Pancreas (tissue), 10 donors: ENCODE results near the gene PA2G4. TPM values are rescaled to one million over a fixed set of nuclear protein-coding genes. Genes with fewer than 3 reads are reported as not detected.
A peak's percentile ranks its signal among the peaks of the same experiment; 100 is the strongest.

Experiments used
- ATAC-seq, 4 donors: fragments of 200-7000 bp; cut with Tn5 transposase; one replicate each; pipeline versions ENCODE4 v1.8.0 to v1.9.1; 2020; ENCODE audit warnings: mild to moderate bottlenecking in 4 of 4, moderate library complexity in 4 of 4
- DNase-seq, 6 donors: peaks; one replicate each; pipeline ENCODE4 v3.0.0-alpha.2; 2020
- FAIRE-seq: peaks from 2 replicates; lab custom pipeline; 2012; peaks lifted over from hg19 to GRCh38; lab: Jason Lieb, UNC
- H3K27ac ChIP-seq, 4 donors: fragments of 200-600 bp; sonication (generic); 1 replicate in 3 of 4; 2 replicates in 1 of 4; pipeline versions ENCODE4 v1.5.0 to v1.8.0; 2020
- H3K27me3 ChIP-seq, 4 donors: fragments of 200-600 bp; one replicate each; pipeline ENCODE4 v1.8.0; 2021
- H3K36me3 ChIP-seq, 3 donors: fragments of 200-600 bp; sonication (generic) in 1 of 3; one replicate each; pipeline versions ENCODE4 v1.5.0 to v1.8.0; 2020 to 2021
- H3K4me1 ChIP-seq, 3 donors: fragments of 200-600 bp; one replicate each; pipeline ENCODE4 v1.8.0; 2021
- H3K4me3 ChIP-seq, 4 donors: fragments of 200-600 bp; sonication (generic) in 2 of 4; one replicate each; pipeline versions ENCODE4 v1.5.0 to v1.8.0; 2020 to 2021
- H3K9me3 ChIP-seq, 4 donors: fragments of 200-600 bp; one replicate each; pipeline ENCODE4 v1.8.0; 2021
- CTCF ChIP-seq, 4 donors: fragments of 200-600 bp; sonication (generic) in 3 of 4; IDR thresholded peaks; one replicate each; pipeline versions ENCODE4 v1.5.0 to v1.8.0; 2021; ENCODE audit warnings: antibody characterized with exemption in 4 of 4
- WGBS, 2 donors: extraction: QIAGEN DNeasy Blood & Tissue Kit; methylation state at CpG; one replicate each; pipeline ENCODE4 v1.1.7; 2013; 5-methylcytosine and 5-hydroxymethylcytosine counted together
- intact Hi-C, 3 donors: fragments of 100-400 bp; cut with DNase I; formaldehyde crosslinking; loops; one replicate each; pipeline versions ENCODE4 v1.11.1 to v1.14.2; 2022
- polyA plus RNA-seq, 2 donors: library from polyadenylated mRNA; stranded (reverse); fragments of 200-250 nt; gene quantifications; one replicate each; pipeline ENCODE4 v1.2.3, GENCODE V29; 2013
- total RNA-seq, 6 donors: library from RNA; stranded (reverse); fragmentation: NEBNext Ultra II Directional in 4 of 6; extraction: Animal tissue kit (Norgen Biotek cat#: 25700) in 4 of 6; gene quantifications; one replicate each; pipeline versions ENCODE4 v1.2.1 to v1.2.4, GENCODE V29; 2021 to 2023
- donor health status: healthy with polysubstance abuse.
- donor health status: DM: no; HTN: no; CAD: no; lungs with moderate emphysema.
- donor health status: DM: no; HTN: no; CAD: no.
- donor health status: control.
- donor health status: control.
- donor health status: Bipolar disorder and iron deficiency.
- donor health status: DM: yes; HTN: yes; CAD: no.
- donor health status: DM: no; HTN: no; CAD: no.
- donor health status: DM: no; HTN: no; CAD: no.
- donor health status: DM: yes; HTN: yes; CAD: no.

The PA2G4 gene
- total and polyA plus RNA-seq, 8 donors = 30.1 to 59.8 (median 41.8) TPM

GRCh38 chr12:56158926-56159461 is 54.6 kb downstream of the PA2G4 start:
- intact Hi-C loops = no loop called here

GRCh38 chr12:56159482-56160192 is 55.3 kb downstream of the PA2G4 start:
- ATAC-seq = no peak
- no peak for FAIRE-seq
- Histone ChIP-seq H3K36me3 (peaks cover 0 to 45% (median 19%) of the 10 kb centered on the region in 3 donors), H3K9me3 (no peaks in the 10 kb centered on the region), H3K4me3 (peak overlapping the region; percentile 54 to 86 (median 71)), H3K4me1 (peaks cover 8 to 23% (median 13%) of the 10 kb centered on the region in 3 donors), H3K27me3 (no peaks in the 10 kb centered on the region), H3K27ac (peak overlapping the region in 3 of 4 donors; percentile 86 to 96 (median 96))
- intact Hi-C loops = no loop called here
- no peak for DNase-seq
- 10% methylated on average over 8 of the region's 8 CpGs for WGBS, 2 donors
- no peak for TF ChIP-seq CTCF (IDR thresholded peaks at IDR 0.05)

More at GRCh38 chr12:56158926-56159461, 54.6 kb downstream of the PA2G4 start:
- no peak for FAIRE-seq
- Histone ChIP-seq H3K9me3 (no peaks in the 10 kb centered on the region), H3K27me3 (no peaks in the 10 kb centered on the region), H3K27ac (peak overlapping the region; percentile 67 to 96 (median 91)), H3K4me3 (peak overlapping the region; percentile 54 to 86 (median 71)), H3K36me3 (peaks cover 0 to 41% (median 19%) of the 10 kb centered on the region in 3 donors), H3K4me1 (peaks cover 8 to 23% (median 13%) of the 10 kb centered on the region in 3 donors)
- DNase-seq = peak; percentile 58 to 81 (median 72)
- 0 to 1% methylated on average over 6 of the region's 6 CpGs for WGBS, 2 donors
- TF ChIP-seq CTCF (IDR thresholded peaks at IDR 0.05) = no peak
- ATAC-seq = peak; percentile 43 to 69 (median 58)

GRCh38 chr12:56160193-56160763 is 55.9 kb downstream of the PA2G4 start:
- no peak for FAIRE-seq
- ATAC-seq = no peak
- Histone ChIP-seq H3K4me3 (peak overlapping the region in 3 of 4 donors; percentile 54 to 86 (median 68)), H3K36me3 (peaks cover 0 to 51% (median 19%) of the 10 kb centered on the region in 3 donors), H3K4me1 (peaks cover 8 to 23% (median 13%) of the 10 kb centered on the region in 3 donors), H3K9me3 (no peaks in the 10 kb centered on the region), H3K27me3 (no peaks in the 10 kb centered on the region), H3K27ac (peak overlapping the region in 2 of 4 donors; percentile 96)
- WGBS, 2 donors = 49 to 68% methylated on average over 6 to 7 of the region's 7 CpGs
- no peak for TF ChIP-seq CTCF (IDR thresholded peaks at IDR 0.05)
- no peak for DNase-seq
- intact Hi-C loops = no loop called here

GRCh38 chr12:56160894-56161689 is 56.7 kb downstream of the PA2G4 start:
- Histone ChIP-seq H3K4me3 (peak overlapping the region in 2 of 4 donors; percentile 68 to 86), H3K36me3 (peaks cover 0 to 59% (median 21%) of the 10 kb centered on the region in 3 donors), H3K27me3 (no peaks in the 10 kb centered on the region), H3K4me1 (peaks cover 8 to 23% (median 13%) of the 10 kb centered on the region in 3 donors), H3K9me3 (no peaks in the 10 kb centered on the region), H3K27ac (peak overlapping the region in 2 of 4 donors; percentile 96)
- ATAC-seq (no peak), FAIRE-seq (no peak), DNase-seq (no peak)
- WGBS, 2 donors = 64 to 74% methylated on average over 11 of the region's 11 CpGs
- TF ChIP-seq CTCF (IDR thresholded peaks at IDR 0.05) = no peak
- intact Hi-C loops = no loop called here
